HG02885 (cell line): ENCODE results near the gene GPSM3.
"Not testable (repeated sequence)": the region's sequence is repeated elsewhere in the genome, so short reads cannot be mapped to it uniquely, and the experiment has no call there.

ENCODE experiments used
- ATAC-seq: cut with Tn5 transposase; IDR thresholded peaks from one replicate; pipeline ENCODE4 v1.9.1; 2021; ENCODE audit warnings: mild to moderate bottlenecking; ENCODE audit not compliant: unreplicated experiment, poor library complexity

Gene GPSM3

DNA sequence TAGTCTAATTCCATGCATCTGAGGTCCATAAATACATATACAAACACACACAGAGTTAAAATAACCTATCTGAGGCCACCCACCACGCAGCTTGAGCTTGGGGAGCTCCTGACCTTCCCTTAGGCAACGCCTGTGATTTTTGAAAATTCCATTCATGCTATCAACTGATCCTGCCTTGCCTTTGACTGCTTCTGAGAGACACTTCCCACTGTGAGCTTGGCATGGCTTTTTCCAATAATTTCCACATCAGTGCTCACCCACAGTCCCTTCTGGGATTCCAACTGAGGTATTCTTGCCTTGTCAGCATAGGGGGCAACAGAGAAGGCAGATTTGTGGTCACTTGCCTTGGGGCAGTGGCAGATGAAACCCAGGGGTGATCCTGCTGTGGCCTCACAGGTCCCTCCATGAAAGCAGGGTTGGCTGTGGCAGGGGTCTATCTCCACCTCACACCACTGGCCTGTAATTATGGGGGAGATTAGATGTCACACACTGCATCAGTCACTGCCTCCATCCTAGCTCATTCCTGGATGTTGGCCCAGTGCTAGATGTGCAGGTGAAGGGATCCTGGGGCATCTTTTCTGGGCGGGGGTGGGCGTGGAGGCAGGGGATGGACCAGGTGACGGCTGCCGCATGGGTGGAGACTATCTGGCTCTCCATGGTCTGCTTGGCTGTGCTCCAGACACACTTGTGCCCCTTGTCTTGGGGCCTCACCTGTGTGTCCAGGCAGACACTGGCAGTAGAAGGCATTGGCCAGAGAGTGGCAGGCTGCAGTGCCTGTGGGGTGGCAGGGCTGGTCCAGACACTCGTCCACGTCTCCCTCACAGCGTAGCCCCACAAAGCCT is 11.2 kb upstream of the GPSM3 start:
- ATAC-seq: no peak

DNA sequence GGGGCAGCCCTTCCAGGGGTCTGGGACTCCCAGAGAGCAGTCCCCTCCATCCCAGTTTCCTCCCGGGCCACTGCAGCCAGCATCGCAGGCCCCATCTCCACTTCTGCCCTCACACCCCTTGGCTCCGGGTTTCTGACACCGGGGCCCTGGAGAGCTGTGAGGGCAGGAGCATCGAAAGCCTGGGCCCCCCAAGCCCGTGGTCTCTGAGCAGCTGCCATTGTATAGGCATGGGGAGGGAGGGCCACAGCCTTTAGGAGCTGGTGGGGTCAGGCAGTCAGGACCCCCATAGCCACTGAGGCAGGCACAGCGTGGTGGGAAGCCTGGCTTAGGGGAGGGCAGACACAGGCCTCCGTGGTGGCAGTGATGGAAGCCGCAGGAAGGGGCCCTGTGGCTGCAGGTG is 9.7 kb upstream of the GPSM3 start:
- ATAC-seq: no peak

DNA sequence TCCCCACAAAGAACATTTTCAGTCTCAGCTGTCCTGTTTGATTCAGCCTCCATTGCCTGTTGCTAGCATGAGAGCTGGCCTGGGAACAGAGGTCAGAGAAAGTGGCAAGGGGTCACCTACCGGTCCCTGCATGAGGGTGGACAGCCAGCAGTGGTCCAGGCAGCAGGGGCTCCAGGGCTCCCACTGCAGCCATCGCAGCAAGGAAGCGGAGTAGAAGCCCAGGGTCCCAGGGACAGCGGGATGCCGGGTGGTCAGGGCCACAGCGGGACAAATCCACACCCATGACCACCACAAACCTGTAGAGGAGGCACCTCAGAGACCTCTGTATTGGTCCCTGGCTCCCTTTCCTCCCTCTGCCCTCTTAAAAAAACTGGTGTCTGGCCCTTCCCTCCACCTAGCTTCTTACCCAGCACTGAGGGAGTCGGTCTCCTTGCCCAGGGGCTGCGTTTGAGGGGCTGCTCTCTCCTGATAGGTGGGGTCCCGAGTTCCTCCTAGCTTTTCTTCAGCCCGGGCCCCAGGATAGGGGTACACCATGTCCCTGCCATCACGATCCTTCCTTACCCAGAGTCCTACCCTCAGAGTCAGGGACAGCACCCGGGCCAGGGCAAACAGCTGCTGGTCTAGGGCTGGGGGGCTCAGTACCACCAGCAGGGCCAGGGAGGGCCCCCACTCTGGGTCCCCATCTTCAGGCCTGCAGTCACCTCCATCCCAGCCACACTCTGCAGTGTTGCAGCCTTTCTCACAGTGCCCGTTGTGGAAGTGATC is 8.4 kb upstream of the GPSM3 start:
- no peak for ATAC-seq

DNA sequence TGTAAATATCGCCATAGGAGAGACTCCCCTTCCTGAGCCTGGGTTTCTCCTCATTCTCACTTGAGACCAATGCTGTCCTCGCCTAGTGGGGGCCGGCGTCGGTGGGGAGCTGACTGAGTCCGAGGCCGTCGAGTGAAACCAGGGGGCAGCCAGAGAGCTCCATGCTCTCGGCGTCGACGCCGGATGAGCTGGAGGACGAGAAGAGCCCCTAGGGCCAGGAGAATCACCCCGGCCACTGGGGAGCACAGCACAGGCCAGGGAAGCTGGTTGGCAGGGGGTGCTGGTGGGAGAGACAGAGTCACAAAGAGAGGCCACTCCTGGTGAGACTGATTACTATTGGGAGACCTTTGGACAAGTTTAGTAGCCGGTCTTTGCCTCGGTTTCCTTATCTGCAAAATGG is 6.4 kb upstream of the GPSM3 start:
- ATAC-seq: no peak

DNA sequence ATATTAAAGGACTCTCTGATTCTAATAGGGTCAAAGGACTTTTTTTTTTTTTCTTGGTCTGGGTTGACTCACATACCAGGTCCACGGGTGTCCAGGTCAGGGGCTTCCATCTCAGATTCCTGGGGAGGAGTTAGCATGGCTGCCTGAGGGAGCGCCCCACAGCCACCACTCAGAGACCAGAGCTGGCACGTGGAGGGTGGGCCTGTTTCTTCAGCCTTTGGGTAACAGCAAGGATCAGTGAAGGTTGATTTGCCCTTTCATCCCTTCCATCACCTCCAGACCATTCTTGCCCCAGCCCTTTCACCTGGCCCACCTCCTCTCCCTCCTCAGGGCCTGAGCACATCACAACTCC is 5.9 kb upstream of the GPSM3 start:
- ATAC-seq: no peak

DNA sequence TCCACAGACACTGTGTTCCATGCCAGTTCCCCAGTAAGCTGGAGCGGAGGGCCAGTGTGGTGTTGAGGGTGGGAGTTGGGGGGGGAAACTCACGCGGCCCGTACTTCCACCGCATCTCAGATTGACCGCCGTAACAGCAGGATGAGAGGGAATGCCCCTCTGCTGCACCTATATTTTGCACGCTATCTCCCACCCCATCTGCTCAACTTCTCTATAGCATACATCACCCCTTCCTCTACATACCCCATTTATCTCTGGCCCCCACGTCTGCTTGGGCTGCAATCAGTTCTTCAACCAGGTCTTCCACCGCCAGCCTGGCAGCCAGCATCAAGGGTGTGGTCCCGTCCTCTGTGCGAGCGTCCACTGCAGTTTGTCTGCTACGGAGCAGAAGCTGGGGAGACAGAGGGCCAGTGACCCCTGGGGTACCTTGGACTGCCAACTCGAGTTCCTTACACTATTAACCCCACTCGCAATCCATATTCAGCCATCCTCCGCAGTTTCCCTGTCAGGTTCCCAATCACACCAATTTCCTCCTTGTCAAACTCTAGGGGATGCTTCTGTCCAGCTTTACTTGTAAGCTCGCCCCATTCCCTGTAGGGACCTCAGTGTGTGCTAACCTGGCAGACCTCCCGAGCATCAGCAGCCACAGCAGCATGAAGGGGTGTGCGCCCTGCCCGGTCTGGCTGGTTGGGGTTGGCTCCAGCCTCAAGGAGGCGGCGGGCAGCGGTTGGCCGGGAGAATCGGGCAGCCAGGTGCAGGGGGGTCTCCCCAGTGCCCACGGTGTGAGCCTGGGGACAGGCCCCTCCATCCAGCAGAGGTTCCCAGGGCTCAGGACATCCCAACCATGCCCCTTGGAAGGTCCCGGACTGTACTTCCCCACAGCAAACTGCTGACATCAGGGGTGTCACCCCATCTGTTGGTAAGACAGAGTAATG is 4.5 kb upstream of the GPSM3 start:
- no peak for ATAC-seq

DNA sequence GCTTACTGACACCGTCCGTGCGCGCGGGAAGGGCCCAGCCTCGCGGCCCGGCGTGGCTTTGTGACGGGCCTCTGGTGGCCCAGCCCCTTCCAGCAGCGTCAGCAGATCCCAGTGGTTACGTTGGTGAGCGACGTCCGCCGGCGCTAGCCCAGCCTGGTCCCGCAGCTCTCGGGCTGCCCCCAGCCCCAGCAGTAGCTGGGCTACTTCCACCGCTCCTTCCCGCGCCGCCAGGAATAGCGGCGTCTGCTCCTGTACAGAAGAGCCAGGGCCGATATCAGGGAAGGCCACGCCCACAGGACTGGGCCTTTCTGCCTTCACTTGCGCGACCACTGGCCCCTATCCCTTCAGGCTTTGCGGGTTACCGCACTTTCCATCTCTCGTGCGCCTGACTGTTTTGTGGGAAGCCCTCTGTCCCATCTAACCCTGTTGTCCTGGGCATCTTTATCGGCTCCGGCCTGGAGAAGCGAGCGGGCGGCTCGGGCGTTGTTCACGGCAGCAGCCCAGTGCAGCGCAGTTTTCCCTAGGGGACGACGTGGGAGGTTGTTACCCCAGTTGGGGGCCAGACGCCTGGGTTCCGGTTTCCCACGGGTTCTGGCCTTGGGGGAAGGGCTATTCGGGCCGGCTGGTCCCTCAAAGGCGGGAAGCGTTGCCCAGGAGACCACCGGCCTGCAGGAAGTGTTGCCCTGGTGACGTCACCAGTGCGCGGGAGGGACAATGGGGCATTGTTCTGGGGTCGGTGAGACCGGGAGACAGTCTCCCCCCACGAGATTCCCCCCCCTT is 3.6 kb upstream of the GPSM3 start:
- peak; percentile 79 for ATAC-seq

DNA sequence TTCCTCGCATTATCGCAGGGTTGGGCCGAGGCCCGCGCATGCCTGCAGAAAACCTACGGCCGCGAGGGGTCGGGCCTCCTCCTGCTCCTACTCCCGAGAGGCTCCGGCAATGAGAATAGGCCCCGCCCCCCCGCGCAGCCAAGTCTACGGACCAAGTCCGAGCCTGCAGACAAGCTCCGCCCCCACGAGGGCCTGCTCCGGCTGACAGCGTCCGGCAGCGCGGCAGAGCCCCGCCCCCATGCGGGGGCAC is 3.1 kb upstream of the GPSM3 start:
- peak; percentile 76 for ATAC-seq

DNA sequence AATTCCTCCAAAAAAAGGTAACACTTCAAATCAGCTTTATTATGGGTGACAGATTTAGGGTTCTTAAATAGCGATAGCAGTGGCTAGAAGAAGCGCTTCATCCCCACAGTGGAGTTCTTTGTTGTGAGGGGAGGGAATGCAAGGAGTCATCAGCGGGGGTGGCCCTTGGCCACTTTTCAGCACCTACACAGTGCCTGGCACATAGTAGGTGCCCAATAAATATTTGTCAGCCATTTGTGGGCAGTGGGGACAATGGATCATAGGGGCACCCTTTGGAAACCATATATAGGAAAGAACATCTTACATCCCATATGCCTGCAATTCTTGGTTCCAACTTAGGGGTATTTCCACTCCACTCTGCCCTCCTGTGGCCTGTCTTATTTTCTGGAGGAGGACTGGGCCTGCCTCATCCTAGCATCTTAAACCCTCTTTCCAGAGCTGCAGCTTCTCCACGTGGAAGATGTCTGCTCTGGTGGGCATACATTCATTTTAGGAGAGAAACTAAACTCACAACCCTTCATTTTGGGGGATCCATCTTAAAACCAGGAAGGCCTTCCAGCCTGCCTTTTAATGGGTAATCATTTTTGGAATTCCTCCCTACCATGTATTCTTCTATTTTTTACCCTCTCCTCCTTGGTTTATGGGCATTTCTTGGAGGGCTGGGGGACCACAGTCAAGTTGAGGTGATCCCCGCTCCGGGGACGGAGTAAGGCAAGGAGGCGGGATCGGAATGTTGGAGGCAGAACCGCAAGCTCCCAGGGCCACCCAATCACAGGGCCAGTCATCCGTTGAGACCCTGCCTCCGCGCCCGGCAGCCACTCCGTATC is 2.6 kb upstream of the GPSM3 start:
- ATAC-seq: no peak

DNA sequence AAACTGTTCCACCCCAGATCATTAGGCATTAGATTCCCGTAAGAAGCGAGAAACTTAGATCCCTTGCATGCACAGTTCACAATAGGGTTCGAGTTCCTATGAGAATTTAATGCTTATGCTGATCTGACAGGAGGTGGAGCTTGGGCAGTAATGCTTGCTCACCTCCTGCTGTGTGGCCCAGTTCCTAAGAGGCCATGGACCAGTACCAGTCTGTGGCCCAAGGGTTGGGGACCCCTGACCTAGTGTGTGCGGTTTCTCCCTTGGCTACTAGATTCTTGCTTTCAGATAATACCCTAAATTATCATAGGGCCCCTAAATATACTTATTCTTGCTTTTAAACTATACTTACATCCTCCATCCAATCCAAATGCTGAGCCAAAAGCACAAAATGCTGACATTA is 1.9 kb upstream of the GPSM3 start:
- no peak for ATAC-seq

DNA sequence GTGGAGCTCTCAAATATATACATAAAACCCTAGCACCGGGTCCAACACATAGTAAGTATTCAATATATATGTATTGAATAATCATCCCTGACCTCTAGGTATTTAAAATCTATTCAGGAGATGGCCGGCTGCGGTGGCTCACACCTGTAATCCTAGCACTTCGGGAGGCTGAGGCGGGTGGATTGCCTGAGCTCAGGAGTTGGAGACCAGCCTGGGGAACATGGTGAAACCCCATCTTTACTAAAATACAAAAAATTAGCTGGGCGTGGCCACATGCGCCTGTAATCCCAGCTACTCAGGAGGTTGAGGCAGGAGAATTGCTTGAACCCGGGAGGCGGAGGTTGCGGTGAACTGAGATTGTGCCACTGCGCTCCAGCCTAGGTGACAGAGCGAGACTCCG is 653 bp upstream of the GPSM3 start:
- not testable (repeated sequence) for ATAC-seq

DNA sequence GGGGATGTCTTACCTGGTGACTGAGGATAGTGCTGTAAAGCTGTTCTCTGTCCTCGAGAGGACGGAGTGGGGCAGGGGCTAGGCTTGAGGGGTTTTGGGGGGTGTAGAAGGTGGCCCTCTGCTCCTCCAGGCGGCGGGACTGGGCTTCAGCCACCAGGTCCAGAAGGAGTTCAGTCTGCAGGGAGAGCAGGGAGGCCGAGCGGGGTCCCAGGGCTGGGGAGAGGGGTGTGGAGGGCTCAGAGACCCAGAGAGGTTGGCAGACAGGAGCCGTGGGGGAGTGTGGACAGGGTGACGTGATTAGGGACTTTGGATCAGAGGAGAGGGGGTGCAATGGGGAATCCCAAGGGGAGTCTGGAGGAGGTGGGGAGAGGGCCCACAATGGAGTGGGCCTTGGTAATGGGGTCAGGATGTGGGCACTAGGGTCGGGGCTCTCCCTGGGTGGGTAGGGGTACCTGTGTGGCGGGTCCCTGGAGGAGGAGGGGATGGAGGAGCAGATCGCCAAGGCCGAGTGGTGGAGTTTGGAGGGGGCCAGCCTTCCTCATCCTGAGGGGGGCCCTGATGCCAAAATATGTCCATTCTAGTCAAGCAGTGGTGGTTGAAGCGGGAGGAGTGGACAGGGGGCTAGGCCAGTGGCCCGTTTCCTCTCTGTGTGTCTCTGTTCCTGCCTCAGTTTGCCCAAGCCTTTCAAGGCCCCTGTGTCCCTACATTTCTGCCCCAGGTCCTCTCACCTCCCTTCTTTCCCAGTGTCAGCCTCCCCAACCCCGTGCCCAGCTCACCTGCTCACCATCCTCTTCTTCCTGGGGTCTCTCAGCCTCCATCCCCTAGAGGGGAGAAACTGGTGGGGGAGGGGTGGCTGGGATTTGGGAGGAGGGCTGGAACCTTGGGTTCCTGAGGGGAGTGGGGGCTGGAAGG is 491 bp downstream of the GPSM3 start:
- no peak for ATAC-seq

DNA sequence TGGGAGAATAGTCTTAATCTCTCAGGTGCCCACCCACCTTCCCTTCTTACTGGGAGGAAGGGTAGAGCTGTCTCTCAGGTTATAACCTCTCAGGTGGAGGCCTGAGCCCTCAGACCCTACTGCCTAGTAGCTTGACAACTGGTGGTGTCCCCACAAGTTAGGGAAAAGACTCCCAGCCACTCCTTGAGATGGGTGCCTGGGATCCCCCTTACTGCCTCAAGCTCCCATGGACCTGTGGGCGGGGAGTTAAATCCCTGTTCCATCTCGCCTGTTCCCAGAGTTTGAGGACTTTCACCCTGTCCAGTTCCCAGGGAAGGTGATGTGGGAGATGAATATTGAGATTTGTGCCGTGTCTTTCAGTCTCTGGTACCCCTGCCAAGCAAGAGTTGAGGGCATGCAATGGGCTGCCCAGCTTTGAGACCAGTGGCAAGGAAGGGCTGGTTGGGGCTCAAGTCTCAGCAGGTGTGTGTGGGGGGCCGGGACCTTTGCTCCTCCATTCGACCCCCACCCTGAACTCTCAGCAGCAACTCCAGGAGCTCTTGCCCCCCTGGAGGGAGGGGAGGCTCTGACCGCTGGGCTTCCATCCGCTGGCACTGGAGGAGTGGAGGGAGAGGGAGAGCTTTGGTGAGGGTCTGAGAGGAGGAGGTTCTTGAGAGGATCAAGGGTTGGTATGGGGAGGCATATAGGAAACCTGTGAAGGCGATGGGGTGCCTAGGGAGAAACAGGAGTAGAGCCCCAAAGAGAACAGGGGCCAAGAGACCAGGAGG is 1.3 kb downstream of the GPSM3 start:
- ATAC-seq: no peak

DNA sequence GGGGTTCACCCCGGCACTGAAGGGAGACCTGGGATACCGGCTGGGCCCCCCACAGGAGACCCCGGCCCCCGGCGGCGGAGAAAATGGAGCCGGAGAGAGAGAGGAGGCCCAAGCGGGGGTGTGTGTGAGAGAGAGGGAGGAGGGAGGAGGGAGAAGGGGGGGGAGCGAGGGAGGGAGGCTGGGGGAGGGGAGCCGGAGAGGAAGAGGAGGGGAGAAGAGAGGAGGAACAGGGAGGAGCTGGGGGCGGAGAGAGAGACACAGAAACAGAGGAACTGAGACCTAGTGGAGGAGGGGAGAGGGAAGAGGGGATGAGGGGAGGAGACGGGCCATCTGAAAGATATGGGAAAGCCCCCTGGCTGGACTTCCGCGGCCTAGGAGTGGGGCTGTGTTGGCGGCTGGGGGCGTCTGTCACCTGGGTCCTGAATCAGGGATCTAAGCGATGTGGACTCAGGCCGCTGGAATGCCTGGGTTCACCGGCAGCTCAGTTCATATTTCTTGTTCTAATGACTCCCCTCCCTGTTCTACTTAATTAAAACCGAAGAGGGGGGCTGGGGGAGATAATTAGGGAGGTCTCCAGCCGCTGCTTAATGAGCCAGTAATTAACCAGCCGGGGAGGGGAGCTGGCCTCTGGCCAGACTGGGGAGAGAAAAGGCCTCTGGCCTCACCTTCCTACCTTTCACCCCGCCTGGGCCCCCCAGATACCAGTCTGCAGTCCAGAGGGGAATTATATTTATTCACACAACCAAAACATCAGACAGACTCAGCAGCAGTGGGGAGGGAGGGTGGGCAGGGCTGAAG is 2.2 kb downstream of the GPSM3 start, which contains the start of gene PBX2:
TSS of gene PBX2 (minus strand) at position 149 of the 798 bp plus-strand sequence. CDS start 287 bp downstream, outside the sequence.
- ATAC-seq: peak; percentile 63

DNA sequence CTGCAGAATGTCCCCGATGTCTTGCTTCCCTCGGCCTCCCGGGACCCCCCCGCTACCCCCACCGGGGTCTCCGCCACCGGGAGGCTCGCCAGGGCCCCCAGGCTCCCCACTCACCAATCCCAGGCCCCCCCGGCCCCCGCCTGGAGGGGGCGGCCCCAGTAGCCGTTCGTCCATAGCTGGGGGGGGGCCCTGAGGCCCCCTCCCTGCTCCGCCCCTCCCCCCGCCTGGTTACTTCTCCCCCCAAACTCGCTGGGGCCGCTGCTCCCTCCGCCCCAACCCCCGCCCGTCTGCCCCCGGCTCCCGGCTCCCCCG is 2.7 kb downstream of the GPSM3 start:
- no peak for ATAC-seq

DNA sequence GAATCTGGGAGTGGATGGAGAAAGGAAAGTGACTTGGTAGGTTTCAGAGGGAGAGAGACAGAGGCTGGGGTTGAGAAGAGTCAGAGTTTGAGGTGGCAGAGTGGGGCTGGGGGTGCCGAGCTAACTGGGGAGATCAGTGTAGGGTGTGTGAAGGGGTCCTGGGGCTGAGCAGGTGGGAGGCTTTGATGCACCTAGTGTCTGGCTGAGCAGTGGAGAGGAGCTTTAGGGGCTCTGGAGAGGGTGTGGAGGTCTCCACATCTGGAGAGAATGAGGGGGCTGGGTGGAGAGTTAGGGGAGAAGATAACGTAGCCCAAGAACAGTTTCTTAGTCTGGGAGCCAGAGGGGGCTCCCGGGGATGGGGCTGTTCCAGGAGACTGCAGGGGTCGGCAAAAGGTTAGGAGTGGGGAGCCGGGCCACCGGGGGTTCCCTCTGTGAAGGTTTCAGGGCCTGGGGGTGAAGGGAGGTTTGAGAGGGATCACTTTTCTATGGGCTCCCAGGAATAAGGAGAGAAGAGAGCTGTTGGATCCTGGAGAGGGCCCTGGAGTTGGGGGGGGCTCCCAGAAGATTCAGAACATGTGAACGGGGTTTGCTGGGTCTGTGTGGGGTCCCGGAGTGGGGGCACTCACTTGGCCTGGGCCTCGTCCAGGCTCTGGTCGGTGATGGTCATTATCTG is 3.2 kb downstream of the GPSM3 start:
- no peak for ATAC-seq
